Choroid plexus epithelial cell (primary cell): ENCODE measurements around the gene STRA8.
"Not testable (repeated sequence)": the region's sequence is repeated elsewhere in the genome, so short reads cannot be mapped to it uniquely, and the experiment has no call there.

ENCODE experiments used
- DNase-seq: peaks from one replicate; pipeline ENCODE4 v3.0.0-alpha.2; 2010; ENCODE audit warnings: low read depth
- H3K4me3 ChIP-seq: 2 replicates; pipeline ENCODE4 v1.5.1; 2011; ENCODE audit warnings: low read depth, mild to moderate bottlenecking, control low read depth, low read length, moderate library complexity
- CTCF ChIP-seq: conservative IDR thresholded peaks from 2 replicates; pipeline ENCODE4 v1.5.1; 2011; ENCODE audit warnings: low read depth, mild to moderate bottlenecking, control low read depth, inconsistent platforms, low read length, moderate library complexity

Gene STRA8

GRCh38 chr7:135217645-135218509 is 15.8 kb upstream of the STRA8 start:
- TF ChIP-seq CTCF: no peak
- no peak overlapping the region for H3K4me3 ChIP-seq
- DNase-seq: no peak

- no peak for TF ChIP-seq CTCF
- DNase-seq: no peak
- no peak overlapping the region for H3K4me3 ChIP-seq
Measured at GRCh38 chr7:135224027-135224426, 9.6 kb upstream of the STRA8 start.

GRCh38 chr7:135231686-135232085 is 2.0 kb upstream of the STRA8 start:
- H3K4me3 ChIP-seq: no peak overlapping the region
- no peak for DNase-seq
- no peak for TF ChIP-seq CTCF

GRCh38 chr7:135232087-135232486 is 1.6 kb upstream of the STRA8 start:
- no peak for TF ChIP-seq CTCF
- H3K4me3 ChIP-seq: no peak overlapping the region
- no peak for DNase-seq

GRCh38 chr7:135232720-135233119 is 918 bp upstream of the STRA8 start:
- H3K4me3 ChIP-seq: no peak overlapping the region
- no peak for DNase-seq
- TF ChIP-seq CTCF: peak; percentile 33

- H3K4me3 ChIP-seq, DNase-seq: not testable (repeated sequence)
Measured at GRCh38 chr7:135234095-135234494, 457 bp downstream of the STRA8 start.

GRCh38 chr7:135234727-135235126 is 1.1 kb downstream of the STRA8 start:
- TF ChIP-seq CTCF: no peak
- DNase-seq: no peak
- no peak overlapping the region for H3K4me3 ChIP-seq
